SKM-1 (cell line): ENCODE measurements around the gene ZGLP1.
"Not testable (repeated sequence)": the region's sequence is repeated elsewhere in the genome, so short reads cannot be mapped to it uniquely, and the experiment has no call there.

Source experiments
- DNase-seq: peaks from one replicate; lab custom pipeline; 2025; ENCODE audit not compliant: unreplicated experiment; lab: John Stamatoyannopoulos, UW

ZGLP1 gene

GRCh38 chr19:10283301-10284064 is 26.1 kb downstream of the ZGLP1 start:
- DNase-seq = no peak

GRCh38 chr19:10282043-10282442 is 27.6 kb downstream of the ZGLP1 start:
- DNase-seq = not testable (repeated sequence)

- peak; percentile 44 for DNase-seq
These were observed 29.7 kb downstream of the ZGLP1 start for GRCh38 chr19:10279737-10280442.

- DNase-seq = no peak
These were observed 30.7 kb downstream of the ZGLP1 start for GRCh38 chr19:10278935-10279334.

- no peak for DNase-seq
These were observed 31.6 kb downstream of the ZGLP1 start for GRCh38 chr19:10277795-10278589.

GRCh38 chr19:10274589-10274988 is 35.0 kb downstream of the ZGLP1 start:
- DNase-seq = no peak

- DNase-seq = no peak
These were observed 38.0 kb downstream of the ZGLP1 start for GRCh38 chr19:10271543-10272086.

GRCh38 chr19:10270616-10271394 is 38.8 kb downstream of the ZGLP1 start, which contains the start of gene ICAM1:
Gene ICAM1, plus strand, starts transcription at chr19:10271120. Its CDS starts 40 bp downstream, at chr19:10271160.
- DNase-seq = peak; percentile 61

GRCh38 chr19:10270180-10270615 is 39.4 kb downstream of the ZGLP1 start:
- DNase-seq = peak; percentile 82

- DNase-seq = peak; percentile 76
These were observed 40.1 kb downstream of the ZGLP1 start for GRCh38 chr19:10269333-10270179.

GRCh38 chr19:10268071-10268470 is 41.5 kb downstream of the ZGLP1 start:
- no peak for DNase-seq

- no peak for DNase-seq
These were observed 42.9 kb downstream of the ZGLP1 start for GRCh38 chr19:10266706-10267105.

GRCh38 chr19:10262771-10263170 is 46.8 kb downstream of the ZGLP1 start:
- DNase-seq = no peak

- DNase-seq = no peak
These were observed 49.5 kb downstream of the ZGLP1 start for GRCh38 chr19:10260141-10260584.

- DNase-seq = peak; percentile 51
These were observed 50.3 kb downstream of the ZGLP1 start for GRCh38 chr19:10259162-10259905.

- no peak for DNase-seq
These were observed 51.4 kb downstream of the ZGLP1 start for GRCh38 chr19:10258080-10258710.

GRCh38 chr19:10256970-10257615 is 52.5 kb downstream of the ZGLP1 start:
- DNase-seq = no peak

- DNase-seq = no peak
These were observed 53.1 kb downstream of the ZGLP1 start for GRCh38 chr19:10256551-10256950.
